ENCODE results near the gene PNMA8A. TPM values are rescaled to one million over a fixed set of nuclear protein-coding genes. Genes with fewer than 3 reads are reported as not detected.
"Not testable (repeated sequence)": the region's sequence is repeated elsewhere in the genome, so short reads cannot be mapped to it uniquely, and the experiment has no call there.

The PNMA8A gene
- polyA plus RNA-seq, 1 of the 3 experiments (the other 2 are of a cell fraction), result 10.2 TPM

GRCh38 chr19:46497773-46498172, 26.4 kb upstream of the PNMA8A start:
- Histone ChIP-seq H3K9ac (no peak overlapping the region), H2AFZ (ENCODE audit: low read depth) (no peak overlapping the region), H3K4me3 (ENCODE audit: low read depth in 2 of 2, low read length in 1 of 2) (no peak overlapping the region), H3F3A (replicated peaks; ENCODE audit: insufficient read depth) (no peaks in the 10 kb centered on the region), H3K4me2 (no peak overlapping the region), H3K27me3 (ENCODE audit: insufficient read depth) (no peaks in the 10 kb centered on the region), H4K20me1 (ENCODE audit: insufficient read depth) (no peaks in the 10 kb centered on the region), H3K4me1 (ENCODE audit: control insufficient read depth in 1 of 2, insufficient read depth in 2 of 2, low read depth in 1 of 2, low read length in 1 of 2) (peaks cover 0 to 13% of the 10 kb centered on the region in 2 experiments; a peak in 1 of 4 replicates), H3K79me2 (ENCODE audit: insufficient read depth) (no peaks in the 10 kb centered on the region), H3K9me3 (no peaks in the 10 kb centered on the region), H3K9me2 (no peaks in the 10 kb centered on the region), H3K27ac (ENCODE audit: low read depth in 2 of 2, low read length in 1 of 2) (no peak overlapping the region), H3K36me3 (replicated peaks in 1 of 2; ENCODE audit: control insufficient read depth in 1 of 2, insufficient read depth in 2 of 2, low read length in 1 of 2) (no peaks in the 10 kb centered on the region)
- TF ChIP-seq MXI1 (IDR thresholded peaks at IDR 0.05; ENCODE audit: low read depth, low read length) (no peak), EZH2phosphoT487 (IDR thresholded peaks at IDR 0.05; ENCODE audit: borderline replicate concordance, low read depth) (no peak), FOXM1 (IDR thresholded peaks at IDR 0.05; ENCODE audit: low read depth) (no peak), EP300 (IDR thresholded peaks at IDR 0.05; ENCODE audit: borderline replicate concordance in 1 of 2, low read depth in 1 of 2, low read length in 1 of 2) (no peak), JUND (IDR thresholded peaks at IDR 0.05) (no peak), TCF12 (IDR thresholded peaks at IDR 0.05) (no peak), CHD2 (IDR thresholded peaks at IDR 0.05; ENCODE audit: low read length, partially characterized antibody) (no peak)
- TF ChIP-seq, protein P1, sequence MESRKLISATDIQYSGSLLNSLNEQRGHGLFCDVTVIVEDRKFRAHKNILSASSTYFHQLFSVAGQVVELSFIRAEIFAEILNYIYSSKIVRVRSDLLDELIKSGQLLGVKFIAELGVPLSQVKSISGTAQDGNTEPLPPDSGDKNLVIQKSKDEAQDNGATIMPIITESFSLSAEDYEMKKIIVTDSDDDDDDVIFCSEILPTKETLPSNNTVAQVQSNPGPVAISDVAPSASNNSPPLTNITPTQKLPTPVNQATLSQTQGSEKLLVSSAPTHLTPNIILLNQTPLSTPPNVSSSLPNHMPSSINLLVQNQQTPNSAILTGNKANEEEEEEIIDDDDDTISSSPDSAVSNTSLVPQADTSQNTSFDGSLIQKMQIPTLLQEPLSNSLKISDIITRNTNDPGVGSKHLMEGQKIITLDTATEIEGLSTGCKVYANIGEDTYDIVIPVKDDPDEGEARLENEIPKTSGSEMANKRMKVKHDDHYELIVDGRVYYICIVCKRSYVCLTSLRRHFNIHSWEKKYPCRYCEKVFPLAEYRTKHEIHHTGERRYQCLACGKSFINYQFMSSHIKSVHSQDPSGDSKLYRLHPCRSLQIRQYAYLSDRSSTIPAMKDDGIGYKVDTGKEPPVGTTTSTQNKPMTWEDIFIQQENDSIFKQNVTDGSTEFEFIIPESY (IDR thresholded peaks at IDR 0.05; ENCODE audit: borderline replicate concordance, low read depth), result no peak
- DNase-seq, result no peak
- POLR2A ChIA-PET, result no interaction called here
- CTCF ChIA-PET, result interaction anchor here (1.1 to 4.5 kb wide), 4 partner anchors 15 to 102 kb away, joined by 5 to 23 read pairs (median 6); no protein-coding TSS in a partner anchor
- 85% methylated on average over 8 of the region's 8 CpGs for WGBS (ENCODE audit: low lambda C conversion rate)

DNA sequence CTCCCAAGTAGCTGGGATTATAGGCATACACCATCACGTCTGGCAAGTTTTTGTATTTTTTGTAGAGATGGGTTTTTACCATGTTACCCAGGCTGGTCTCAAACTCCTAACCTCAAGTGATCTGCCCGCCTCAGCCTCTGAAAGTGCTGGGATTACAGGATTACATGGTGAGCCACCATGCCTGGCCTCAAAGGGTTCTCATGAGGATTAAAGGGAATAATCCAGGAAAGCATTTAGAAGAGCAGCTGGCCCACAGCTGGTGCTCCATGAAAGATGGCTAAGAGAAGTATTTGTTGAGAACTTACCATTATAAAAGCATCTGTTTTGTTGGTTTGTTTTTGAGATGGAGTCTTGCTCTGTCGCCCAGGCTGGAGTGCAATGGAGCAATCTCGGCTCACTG, 25.5 kb upstream of the PNMA8A start:
- H3K27ac ChIP-seq (ENCODE audit: low read depth in 2 of 2, low read length in 1 of 2); H3K36me3 ChIP-seq (replicated peaks in 1 of 2; ENCODE audit: control insufficient read depth in 1 of 2, insufficient read depth in 2 of 2, low read length in 1 of 2); H3F3A ChIP-seq (replicated peaks; ENCODE audit: insufficient read depth); H3K4me2 ChIP-seq; H3K9me2 ChIP-seq; H3K9me3 ChIP-seq; H3K79me2 ChIP-seq (ENCODE audit: insufficient read depth); POLR2A ChIA-PET; H3K27me3 ChIP-seq (ENCODE audit: insufficient read depth); H3K9ac ChIP-seq; H2AFZ ChIP-seq (ENCODE audit: low read depth); DNase-seq; H3K4me3 ChIP-seq (ENCODE audit: low read depth in 2 of 2, low read length in 1 of 2); H4K20me1 ChIP-seq (ENCODE audit: insufficient read depth): not testable (repeated sequence)
- WGBS (ENCODE audit: low lambda C conversion rate), result 86% methylated on average over 3 of the region's 4 CpGs
- H3K4me1 ChIP-seq (ENCODE audit: control insufficient read depth in 1 of 2, insufficient read depth in 2 of 2, low read depth in 1 of 2, low read length in 1 of 2), result peaks cover 0 to 16% of the 10 kb centered on the region in 2 experiments; a peak in 1 of 4 replicates
- CTCF ChIA-PET, result interaction anchor here (1.9 to 4.5 kb wide), 4 partner anchors 16 to 101 kb away, joined by 7 to 23 read pairs (median 14); no protein-coding TSS in a partner anchor

GRCh38 chr19:46496304-46496703, 24.9 kb upstream of the PNMA8A start:
- H3K36me3 ChIP-seq (replicated peaks in 1 of 2; ENCODE audit: control insufficient read depth in 1 of 2, insufficient read depth in 2 of 2, low read length in 1 of 2), result no peaks in the 10 kb centered on the region
- no peak for TF ChIP-seq POLR2AphosphoS5 (IDR thresholded peaks at IDR 0.05; ENCODE audit: low read depth, low read length)
- no peaks in the 10 kb centered on the region for H3K79me2 ChIP-seq (ENCODE audit: insufficient read depth)
- H2AFZ ChIP-seq (ENCODE audit: low read depth), result no peak overlapping the region
- no peaks in the 10 kb centered on the region for H3K9me2 ChIP-seq
- no peak overlapping the region for H3K9ac ChIP-seq
- peak overlapping the region in 1 of 2 experiments; percentile 31; a peak in 1 of 4 replicates for H3K27ac ChIP-seq (ENCODE audit: low read depth in 2 of 2, low read length in 1 of 2)
- no peak overlapping the region for H3K4me3 ChIP-seq (ENCODE audit: low read depth in 2 of 2, low read length in 1 of 2)
- H3K9me3 ChIP-seq, result no peaks in the 10 kb centered on the region
- WGBS (ENCODE audit: low lambda C conversion rate), result 42% methylated on average over 4 of the region's 6 CpGs
- no peaks in the 10 kb centered on the region for H3K27me3 ChIP-seq (ENCODE audit: insufficient read depth)
- ChIA-PET CTCF (interaction anchor here (0.7 to 4.5 kb wide), 5 partner anchors 17 to 211 kb away, joined by 3 to 23 read pairs (median 11); no protein-coding TSS in a partner anchor), POLR2A (no interaction called here)
- no peaks in the 10 kb centered on the region for H4K20me1 ChIP-seq (ENCODE audit: insufficient read depth)
- H3F3A ChIP-seq (replicated peaks; ENCODE audit: insufficient read depth), result no peaks in the 10 kb centered on the region
- no peak overlapping the region for H3K4me2 ChIP-seq
- no peak for DNase-seq
- peaks cover 0 to 16% of the 10 kb centered on the region in 2 experiments; a peak in 1 of 4 replicates for H3K4me1 ChIP-seq (ENCODE audit: control insufficient read depth in 1 of 2, insufficient read depth in 2 of 2, low read depth in 1 of 2, low read length in 1 of 2)
